Peyer's patch (tissue), 4 donors: ENCODE results near the gene CAPN5. TPM values are rescaled to one million over a fixed set of nuclear protein-coding genes. Genes with fewer than 3 reads are reported as not detected.

ENCODE experiments used
- DNase-seq, 3 donors: peaks; one replicate each; pipeline ENCODE4 v3.0.0-alpha.2; 2017 to 2019
- H3K27ac ChIP-seq, 4 donors: fragments of 200-600 bp; sonication (generic); one replicate each; pipeline ENCODE4 v1.5.1; 2016 to 2019
- H3K27me3 ChIP-seq, 2 donors: fragments of 200-600 bp; sonication (generic); one replicate each; pipeline ENCODE4 v1.5.1; 2019
- H3K36me3 ChIP-seq, 3 donors: fragments of 200-600 bp; sonication (generic); one replicate each; pipeline ENCODE4 v1.5.1; 2016 to 2019
- H3K4me1 ChIP-seq, 4 donors: fragments of 200-600 bp; sonication (generic); one replicate each; pipeline ENCODE4 v1.5.1; 2016 to 2019
- H3K4me3 ChIP-seq, 4 donors: fragments of 200-600 bp; sonication (generic); 1 replicate in 3 of 4; 2 replicates in 1 of 4; pipeline ENCODE4 v1.5.1; 2016 to 2019; ENCODE audit warnings: mild to moderate bottlenecking in 1 of 4
- H3K9me3 ChIP-seq, 4 donors: fragments of 200-600 bp; sonication (generic); one replicate each; pipeline ENCODE4 v1.5.1; 2016 to 2019; ENCODE audit warnings: mild to moderate bottlenecking in 1 of 4
- CTCF ChIP-seq, 6 experiments: fragments of 450-650 bp in 4 of 6; fragments of 200-600 bp in 2 of 6; sonication (generic) in 1 of 6; IDR thresholded peaks; one replicate each; pipeline ENCODE4 v1.5.1; 2017 to 2019; ENCODE audit warnings: antibody characterized with exemption in 6 of 6, mild to moderate bottlenecking in 3 of 6, moderate library complexity in 1 of 6
- POLR2A ChIP-seq, 2 donors: fragments of 450-650 bp; IDR thresholded peaks; one replicate each; pipeline ENCODE4 v1.5.1; 2017; ENCODE audit warnings: antibody characterized with exemption in 2 of 2, mild to moderate bottlenecking in 2 of 2, moderate library complexity in 2 of 2
- total RNA-seq, 4 donors: library from RNA; depleted of rRNA; stranded (reverse); fragments of >200 nt; gene quantifications; one replicate each; pipeline ENCODE4 v1.1.0, GENCODE V29; 2016

The CAPN5 gene
- total RNA-seq, 4 donors from 2014 or later: 75.9 to 203 (median 162) TPM

GRCh38 chr11:77069969-77070582 is 3.3 kb downstream of the CAPN5 start:
- peak in 1 of 3 donors; percentile 36 for DNase-seq
- Histone ChIP-seq H3K4me1 (peaks cover 8 to 81% (median 18%) of the 10 kb centered on the region in 4 donors), H3K27ac (peak overlapping the region in 1 of 4 donors; percentile 93), H3K4me3 (no peak overlapping the region), H3K36me3 (no peaks in the 10 kb centered on the region), H3K27me3 (no peaks in the 10 kb centered on the region), H3K9me3 (no peaks in the 10 kb centered on the region)
- no peak for TF ChIP-seq POLR2A (IDR thresholded peaks at IDR 0.05)
- TF ChIP-seq CTCF (IDR thresholded peaks at IDR 0.05): no peak

GRCh38 chr11:77071077-77071476 is 4.3 kb downstream of the CAPN5 start:
- peak overlapping the region in 2 of 4 donors; percentile 91 to 93 for H3K27ac ChIP-seq
- H3K27me3 ChIP-seq: no peaks in the 10 kb centered on the region
- TF ChIP-seq POLR2A (IDR thresholded peaks at IDR 0.05): no peak
- TF ChIP-seq CTCF (IDR thresholded peaks at IDR 0.05): no peak
- H3K36me3 ChIP-seq: no peaks in the 10 kb centered on the region
- no peaks in the 10 kb centered on the region for H3K9me3 ChIP-seq
- peaks cover 6 to 76% (median 19%) of the 10 kb centered on the region in 4 donors for H3K4me1 ChIP-seq
- DNase-seq: peak in 1 of 3 donors; percentile 39
- H3K4me3 ChIP-seq: no peak overlapping the region

GRCh38 chr11:77071671-77072605 is 5.2 kb downstream of the CAPN5 start:
- Histone ChIP-seq H3K27me3 (no peaks in the 10 kb centered on the region), H3K4me3 (no peak overlapping the region), H3K9me3 (no peaks in the 10 kb centered on the region), H3K27ac (peak overlapping the region in 3 of 4 donors; percentile 78 to 93 (median 91)), H3K4me1 (peaks cover 4 to 78% (median 19%) of the 10 kb centered on the region in 4 donors), H3K36me3 (no peaks in the 10 kb centered on the region)
- DNase-seq: peak in 2 of 3 donors; percentile 65 to 68
- TF ChIP-seq POLR2A (IDR thresholded peaks at IDR 0.05) (peak in 1 of 2 donors; percentile 26), CTCF (IDR thresholded peaks at IDR 0.05) (peak in 1 of 6 experiments; percentile 3)

GRCh38 chr11:77072851-77073327 is 6.1 kb downstream of the CAPN5 start:
- H3K4me3 ChIP-seq: no peak overlapping the region

More at GRCh38 chr11:77072851-77073327, 6.1 kb downstream of the CAPN5 start:
- TF ChIP-seq POLR2A (IDR thresholded peaks at IDR 0.05) (no peak), CTCF (IDR thresholded peaks at IDR 0.05) (no peak)
- no peaks in the 10 kb centered on the region for H3K27me3 ChIP-seq
- DNase-seq: no peak
- H3K36me3 ChIP-seq: no peaks in the 10 kb centered on the region
- H3K4me1 ChIP-seq: peaks cover 0 to 80% (median 19%) of the 10 kb centered on the region in 4 donors
- peak overlapping the region; percentile 32 to 93 (median 84) for H3K27ac ChIP-seq
- H3K9me3 ChIP-seq: no peaks in the 10 kb centered on the region
